ENCODE measurements around the gene PIEZO1.

Gene PIEZO1

DNA sequence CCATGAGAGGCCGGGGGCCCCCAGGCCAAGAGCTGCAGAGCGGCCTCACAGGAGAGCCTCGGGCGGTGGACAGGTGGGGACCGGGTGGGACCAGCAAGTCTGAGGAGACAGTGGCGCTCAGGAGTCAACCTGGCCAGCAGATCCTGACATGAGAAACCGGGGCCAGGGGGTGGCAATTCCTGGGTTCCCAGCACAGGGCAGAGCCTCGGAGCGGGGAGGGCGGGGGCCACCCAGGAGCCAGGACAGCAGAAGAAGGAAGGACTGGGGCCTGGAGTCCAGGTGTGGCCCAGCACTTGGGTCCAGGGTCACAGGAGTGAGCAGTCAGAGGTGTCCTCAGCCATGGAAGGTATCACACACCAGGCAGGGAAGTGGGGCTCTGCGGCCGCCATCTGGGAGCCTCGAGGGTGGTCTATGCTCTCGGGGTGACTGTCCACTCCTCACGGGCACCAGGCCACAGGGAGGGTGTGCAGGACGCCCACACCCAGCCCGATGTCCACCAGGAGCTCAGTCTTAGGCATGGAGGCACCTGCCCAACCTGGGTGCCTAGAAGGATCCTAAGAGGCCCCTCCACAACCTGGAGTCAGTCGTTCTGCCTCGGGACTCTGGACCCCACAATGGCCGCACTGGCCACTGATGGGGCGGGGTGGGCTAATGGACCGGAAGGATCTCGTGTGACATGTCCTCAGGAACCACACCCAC lies 29.1 kb downstream of the PIEZO1 start:
- no peaks in the 10 kb centered on the region for H3K9me3 Mint-ChIP-seq
- peaks cover 62% of the 10 kb centered on the region for H3K4me1 Mint-ChIP-seq (ENCODE audit: low read depth)
- peaks cover 85% of the 10 kb centered on the region for H3K36me3 Mint-ChIP-seq (ENCODE audit: low read depth)
- H3K27ac Mint-ChIP-seq: no peak overlapping the region
- intact Hi-C loops (cut with micrococcal nuclease): no loop called here
- H3K27me3 Mint-ChIP-seq: no peaks in the 10 kb centered on the region
- no peak overlapping the region for H3K4me3 Mint-ChIP-seq

DNA sequence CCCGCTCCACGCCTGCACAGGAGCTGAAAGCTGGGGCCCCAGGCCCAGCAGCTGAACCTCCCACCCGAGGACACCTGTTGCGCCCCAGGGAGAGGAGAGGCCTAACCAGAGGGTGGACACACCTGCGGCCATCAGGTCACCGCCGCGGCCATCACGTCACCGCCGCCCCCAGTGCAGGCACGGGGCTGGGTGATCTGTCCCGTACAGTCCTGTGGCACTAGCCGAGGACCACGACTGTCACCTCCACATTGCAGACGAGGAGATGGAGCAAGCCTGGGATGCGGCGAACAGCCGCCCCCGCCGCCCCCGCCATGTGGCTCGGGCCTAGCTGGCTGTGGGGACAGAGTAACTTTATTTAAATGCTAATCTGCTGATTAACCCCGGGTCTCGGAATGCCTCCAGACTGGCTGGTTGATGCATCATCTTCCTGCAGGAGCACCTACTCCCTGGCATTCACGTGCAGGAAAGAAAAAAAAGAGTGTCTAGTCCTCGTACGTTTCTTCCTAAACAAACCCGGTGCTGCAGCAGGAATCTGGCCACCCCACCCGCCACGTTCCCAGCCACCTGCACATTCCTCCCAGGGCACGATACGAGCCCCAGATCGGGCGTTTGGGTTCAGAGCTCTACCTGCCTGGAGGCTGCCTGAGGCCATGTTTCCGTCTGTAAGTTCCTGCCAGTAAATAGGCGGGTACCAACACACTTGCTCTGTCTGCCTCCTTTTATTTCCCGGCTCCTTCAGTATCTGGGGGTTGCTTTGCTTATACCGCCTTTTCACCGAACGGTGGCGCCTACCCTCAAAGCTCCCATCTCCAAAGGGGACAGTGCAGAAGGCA lies 29.9 kb downstream of the PIEZO1 start:
- no peaks in the 10 kb centered on the region for H3K27me3 Mint-ChIP-seq
- intact Hi-C loops (cut with micrococcal nuclease): no loop called here
- peaks cover 88% of the 10 kb centered on the region for H3K36me3 Mint-ChIP-seq (ENCODE audit: low read depth)
- H3K9me3 Mint-ChIP-seq: no peaks in the 10 kb centered on the region
- peaks cover 60% of the 10 kb centered on the region for H3K4me1 Mint-ChIP-seq (ENCODE audit: low read depth)
- H3K4me3 Mint-ChIP-seq: no peak overlapping the region
- no peak overlapping the region for H3K27ac Mint-ChIP-seq

DNA sequence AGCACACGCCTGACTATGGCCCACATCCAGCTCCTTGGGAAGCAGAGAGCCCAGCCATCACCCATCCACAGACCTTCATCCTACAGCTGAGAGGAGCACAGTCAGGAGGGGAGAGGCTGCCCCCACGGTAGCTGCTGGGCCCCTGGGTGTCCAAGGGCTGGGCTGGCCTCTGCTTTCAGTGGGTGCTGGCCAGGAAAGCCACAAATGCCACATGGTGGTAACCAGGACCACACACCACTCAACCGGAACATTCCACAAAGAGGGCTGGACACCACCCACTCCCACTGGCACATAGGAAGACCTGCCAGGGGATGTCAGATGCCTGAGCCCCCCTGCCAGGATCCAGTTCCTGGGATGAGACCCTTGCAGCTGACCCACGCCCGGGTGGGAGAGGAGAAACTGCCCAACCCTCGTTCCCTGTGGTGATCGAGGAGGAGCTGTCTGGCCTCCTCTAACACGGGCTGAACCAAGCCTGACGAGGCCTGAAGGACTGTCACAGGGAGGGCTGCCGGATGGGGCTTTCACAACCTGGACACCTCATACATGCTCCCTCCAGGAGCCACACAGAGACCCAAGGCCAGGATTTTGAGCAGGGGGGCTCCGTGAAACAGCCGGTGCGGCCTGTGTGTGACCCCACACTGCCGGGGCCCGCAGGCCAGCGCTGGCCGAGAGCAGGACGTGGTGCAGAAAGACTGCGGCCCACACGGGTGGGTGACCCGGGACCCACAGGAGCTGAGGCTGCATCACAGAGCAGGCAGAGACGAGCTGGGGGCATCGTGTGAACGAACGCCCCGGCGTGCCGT lies 30.7 kb downstream of the PIEZO1 start:
- no peaks in the 10 kb centered on the region for H3K9me3 Mint-ChIP-seq
- H3K36me3 Mint-ChIP-seq (ENCODE audit: low read depth): peaks cover 90% of the 10 kb centered on the region
- no peak overlapping the region for H3K4me3 Mint-ChIP-seq
- H3K27ac Mint-ChIP-seq: peak overlapping the region; percentile 29
- H3K27me3 Mint-ChIP-seq: no peaks in the 10 kb centered on the region
- intact Hi-C loops (cut with micrococcal nuclease): no loop called here
- H3K4me1 Mint-ChIP-seq (ENCODE audit: low read depth): peaks cover 52% of the 10 kb centered on the region

DNA sequence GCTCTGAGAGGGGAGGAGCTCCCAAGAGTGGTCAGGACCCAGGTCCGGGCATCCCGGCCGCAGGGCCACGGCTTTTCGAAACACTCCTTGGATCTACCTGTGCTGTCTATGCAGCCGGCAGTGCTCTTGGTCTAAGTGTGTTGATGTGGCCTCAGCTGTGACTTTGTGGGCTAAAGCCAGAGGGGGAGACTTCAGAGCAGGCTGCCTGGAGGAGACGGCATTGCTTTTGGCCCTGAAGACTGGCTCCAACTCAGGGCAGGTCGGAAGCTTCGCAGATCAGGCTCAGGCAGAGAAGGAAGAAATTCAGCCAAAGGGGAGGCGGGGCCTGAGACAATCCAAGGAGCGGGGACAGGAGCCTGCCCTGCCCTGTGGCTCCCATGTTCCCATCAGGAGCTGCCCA lies 31.4 kb downstream of the PIEZO1 start:
- Mint-ChIP-seq H3K4me3 (no peak overlapping the region), H3K27ac (peak overlapping the region; percentile 29), H3K4me1 (ENCODE audit: low read depth) (peaks cover 44% of the 10 kb centered on the region), H3K27me3 (no peaks in the 10 kb centered on the region), H3K36me3 (ENCODE audit: low read depth) (peaks cover 90% of the 10 kb centered on the region), H3K9me3 (no peaks in the 10 kb centered on the region)
- intact Hi-C loops (cut with micrococcal nuclease): no loop called here

DNA sequence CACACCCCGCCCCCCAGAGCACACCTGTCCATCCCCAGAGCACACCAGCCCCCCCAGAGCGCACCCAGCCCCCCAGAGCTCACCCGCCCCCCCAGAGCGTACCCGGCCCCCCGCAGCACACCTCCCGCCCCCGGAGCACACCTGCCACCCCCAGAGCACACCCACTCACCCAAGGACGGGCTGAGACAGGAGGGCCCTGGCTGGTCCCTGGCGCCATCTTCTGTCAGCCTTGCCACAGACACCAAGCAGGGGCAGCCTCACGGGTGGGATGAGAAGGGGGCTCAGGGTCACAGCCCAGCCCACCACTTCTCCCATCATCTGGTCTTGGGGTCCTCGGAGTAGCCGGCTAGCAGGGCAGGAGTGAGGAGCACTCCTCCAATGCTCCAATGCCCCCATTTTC lies 31.8 kb downstream of the PIEZO1 start:
- Mint-ChIP-seq H3K4me1 (ENCODE audit: low read depth) (peaks cover 42% of the 10 kb centered on the region), H3K27ac (peak overlapping the region; percentile 29), H3K36me3 (ENCODE audit: low read depth) (peaks cover 90% of the 10 kb centered on the region), H3K27me3 (no peaks in the 10 kb centered on the region), H3K4me3 (no peak overlapping the region), H3K9me3 (no peaks in the 10 kb centered on the region)
- intact Hi-C loops (cut with micrococcal nuclease): no loop called here

DNA sequence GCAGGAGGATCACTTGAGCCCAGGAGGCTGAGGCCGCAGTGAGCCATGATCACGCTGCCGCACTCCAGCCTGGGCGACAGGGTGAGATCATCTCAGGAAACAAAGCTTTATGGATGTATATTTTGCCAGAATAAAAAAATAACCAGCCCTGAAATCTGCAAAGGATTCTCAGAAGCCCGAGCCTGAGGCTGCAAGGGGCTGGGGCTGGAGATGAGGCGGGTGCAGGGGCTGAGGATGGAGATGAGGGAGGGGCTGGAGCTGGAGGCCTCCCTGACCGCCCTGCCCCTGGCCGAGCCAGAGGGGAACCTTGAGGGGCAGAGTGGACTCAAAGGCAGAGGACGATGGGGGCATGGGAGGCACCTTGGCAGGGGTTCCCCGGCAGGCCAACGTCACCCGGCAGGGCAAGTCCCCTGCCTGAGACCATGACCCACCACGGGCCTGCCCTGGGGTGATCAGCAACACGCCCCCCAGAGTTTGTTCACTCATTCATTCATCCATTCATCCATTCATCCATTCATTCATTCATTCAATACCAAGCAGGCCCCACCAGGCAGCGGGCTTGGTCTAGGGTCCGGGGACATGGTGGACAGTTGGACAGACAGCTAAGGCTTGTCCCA lies 32.5 kb downstream of the PIEZO1 start:
- intact Hi-C loops (cut with micrococcal nuclease): no loop called here
- Mint-ChIP-seq H3K36me3 (ENCODE audit: low read depth) (peaks cover 94% of the 10 kb centered on the region), H3K27ac (no peak overlapping the region), H3K27me3 (no peaks in the 10 kb centered on the region), H3K9me3 (no peaks in the 10 kb centered on the region), H3K4me3 (no peak overlapping the region), H3K4me1 (ENCODE audit: low read depth) (peaks cover 42% of the 10 kb centered on the region)

DNA sequence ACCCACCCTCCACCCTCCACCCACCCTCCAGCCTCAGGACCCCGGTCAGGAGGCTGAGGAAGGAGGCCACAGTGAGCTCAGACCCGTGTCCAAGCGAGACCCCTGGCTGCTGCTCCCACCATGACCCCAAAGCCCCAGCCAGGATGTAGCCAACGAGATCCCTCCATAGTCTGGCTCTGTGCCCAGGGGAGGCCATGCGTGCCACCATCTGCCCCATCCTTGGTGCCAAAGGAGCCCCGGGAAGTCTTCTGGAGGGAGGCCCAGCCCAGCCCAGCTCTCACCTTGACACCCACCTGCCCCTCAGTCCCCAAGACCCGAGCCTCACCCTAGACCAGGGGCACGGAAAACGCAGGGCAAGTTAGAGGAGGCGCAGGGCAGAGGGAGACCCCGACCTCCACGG lies 34.2 kb downstream of the PIEZO1 start:
- Mint-ChIP-seq H3K4me1 (ENCODE audit: low read depth) (peaks cover 46% of the 10 kb centered on the region), H3K36me3 (ENCODE audit: low read depth) (peaks cover 97% of the 10 kb centered on the region), H3K4me3 (no peak overlapping the region), H3K27me3 (no peaks in the 10 kb centered on the region), H3K9me3 (no peaks in the 10 kb centered on the region), H3K27ac (no peak overlapping the region)
- intact Hi-C loops (cut with micrococcal nuclease): no loop called here

DNA sequence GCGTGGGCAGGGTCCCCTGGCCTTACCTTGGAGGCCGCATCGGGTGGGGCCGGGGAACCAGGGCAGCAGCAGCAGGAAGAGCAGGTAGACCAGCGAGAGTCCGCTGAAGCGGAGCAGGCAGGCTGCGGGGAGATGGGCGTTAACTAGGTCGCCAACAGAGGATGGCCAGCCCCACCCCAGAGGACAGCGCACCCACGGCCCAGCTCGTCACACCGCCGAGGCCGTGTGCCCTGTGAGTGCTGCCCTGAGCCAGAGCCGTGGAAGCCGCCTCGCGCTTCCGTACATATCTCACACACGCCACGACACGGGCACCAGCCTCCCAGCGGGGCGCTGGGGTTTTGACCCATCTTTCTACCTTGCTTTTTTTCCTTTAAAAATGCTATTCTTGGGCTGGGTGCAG lies 35.7 kb downstream of the PIEZO1 start:
- intact Hi-C loops (cut with micrococcal nuclease): no loop called here
- H3K36me3 Mint-ChIP-seq (ENCODE audit: low read depth): peaks cover 95% of the 10 kb centered on the region
- no peak overlapping the region for H3K4me3 Mint-ChIP-seq
- no peaks in the 10 kb centered on the region for H3K27me3 Mint-ChIP-seq
- peaks cover 50% of the 10 kb centered on the region for H3K4me1 Mint-ChIP-seq (ENCODE audit: low read depth)
- no peaks in the 10 kb centered on the region for H3K9me3 Mint-ChIP-seq
- no peak overlapping the region for H3K27ac Mint-ChIP-seq

DNA sequence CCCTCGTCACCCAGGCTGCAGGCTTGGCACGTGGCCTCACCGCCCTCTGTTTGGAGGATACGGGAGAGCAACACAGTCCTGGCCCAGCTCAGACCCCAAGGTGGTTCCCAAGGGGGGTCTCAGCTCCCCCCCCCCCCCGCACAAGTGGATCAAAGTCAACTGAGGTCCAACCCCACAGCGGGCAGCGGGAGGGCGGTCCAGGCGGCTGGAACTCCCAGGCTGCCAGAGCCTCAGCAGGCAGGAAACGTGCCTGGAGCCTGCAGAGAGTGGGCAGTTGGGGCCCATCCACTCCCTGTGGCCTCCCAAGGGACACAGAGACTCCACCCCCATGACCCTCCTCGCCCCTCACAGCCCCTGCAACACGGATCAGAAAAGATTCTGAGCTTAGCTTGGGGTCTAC lies 36.7 kb downstream of the PIEZO1 start:
- no peaks in the 10 kb centered on the region for H3K27me3 Mint-ChIP-seq
- no peak overlapping the region for H3K27ac Mint-ChIP-seq
- no peak overlapping the region for H3K4me3 Mint-ChIP-seq
- no peaks in the 10 kb centered on the region for H3K9me3 Mint-ChIP-seq
- peaks cover 49% of the 10 kb centered on the region for H3K4me1 Mint-ChIP-seq (ENCODE audit: low read depth)
- intact Hi-C loops (cut with micrococcal nuclease): no loop called here
- peaks cover 94% of the 10 kb centered on the region for H3K36me3 Mint-ChIP-seq (ENCODE audit: low read depth)

DNA sequence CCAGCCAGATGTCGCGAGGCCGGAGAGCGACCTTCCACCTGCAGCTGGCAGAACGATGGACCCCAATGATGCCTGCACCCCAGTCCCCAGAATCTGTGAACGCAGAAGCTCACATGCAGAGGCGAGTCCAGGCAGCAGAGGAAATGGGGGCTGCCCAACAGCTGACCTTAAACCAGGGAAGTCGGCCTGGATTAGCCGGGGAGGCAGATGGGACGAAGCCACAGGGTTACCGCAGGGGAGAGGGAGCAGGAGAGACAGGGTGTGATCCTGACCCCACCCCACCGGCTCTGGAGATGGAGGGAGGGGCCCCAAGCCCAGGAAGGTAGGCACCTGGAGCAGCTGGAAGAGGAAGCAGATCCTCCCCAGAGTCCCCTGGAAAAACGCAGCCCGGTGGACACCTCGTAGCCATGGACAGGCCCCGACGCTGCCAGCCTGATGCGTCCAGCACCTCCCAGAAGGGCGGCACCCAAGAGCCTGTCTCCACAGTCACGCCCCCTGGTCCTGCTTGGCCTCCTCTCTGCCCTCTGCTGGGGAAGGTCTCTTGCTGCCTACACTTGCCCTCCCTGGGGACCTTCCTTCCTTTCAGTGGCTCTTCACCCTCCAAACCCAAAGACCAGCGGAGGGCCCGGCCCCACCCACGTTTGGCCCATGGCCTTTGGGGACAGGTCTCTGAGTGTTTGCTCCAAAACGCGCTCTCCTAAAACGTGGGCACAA lies 37.3 kb downstream of the PIEZO1 start:
- no peak overlapping the region for H3K4me3 Mint-ChIP-seq
- no peaks in the 10 kb centered on the region for H3K27me3 Mint-ChIP-seq
- no peak overlapping the region for H3K27ac Mint-ChIP-seq
- peaks cover 94% of the 10 kb centered on the region for H3K36me3 Mint-ChIP-seq (ENCODE audit: low read depth)
- no peaks in the 10 kb centered on the region for H3K9me3 Mint-ChIP-seq
- H3K4me1 Mint-ChIP-seq (ENCODE audit: low read depth): peaks cover 49% of the 10 kb centered on the region
- intact Hi-C loops (cut with micrococcal nuclease): no loop called here

DNA sequence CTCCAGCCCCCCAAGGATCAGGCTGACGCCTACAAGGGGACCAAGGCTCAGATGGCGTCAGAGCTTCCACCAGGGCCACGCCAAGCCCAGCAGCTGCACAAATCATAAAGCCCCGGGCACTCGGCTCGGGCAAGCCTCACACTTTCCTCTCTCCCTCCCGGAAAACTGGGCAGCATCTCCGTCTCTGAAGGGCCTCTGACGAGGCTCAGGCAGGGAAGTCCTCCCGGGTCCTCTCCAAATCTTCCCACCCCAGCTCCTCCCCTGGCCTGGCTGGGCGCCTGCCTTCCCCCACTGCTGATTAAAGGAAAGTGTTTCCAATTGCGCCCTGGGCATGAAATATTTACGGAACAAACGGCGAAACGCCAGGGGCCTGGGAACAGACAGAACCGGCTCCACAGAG lies 38.5 kb downstream of the PIEZO1 start:
- Mint-ChIP-seq H3K4me3 (no peak overlapping the region), H3K4me1 (ENCODE audit: low read depth) (peaks cover 49% of the 10 kb centered on the region), H3K36me3 (ENCODE audit: low read depth) (peaks cover 94% of the 10 kb centered on the region), H3K27me3 (no peaks in the 10 kb centered on the region), H3K9me3 (no peaks in the 10 kb centered on the region), H3K27ac (no peak overlapping the region)
- intact Hi-C loops (cut with micrococcal nuclease): no loop called here

DNA sequence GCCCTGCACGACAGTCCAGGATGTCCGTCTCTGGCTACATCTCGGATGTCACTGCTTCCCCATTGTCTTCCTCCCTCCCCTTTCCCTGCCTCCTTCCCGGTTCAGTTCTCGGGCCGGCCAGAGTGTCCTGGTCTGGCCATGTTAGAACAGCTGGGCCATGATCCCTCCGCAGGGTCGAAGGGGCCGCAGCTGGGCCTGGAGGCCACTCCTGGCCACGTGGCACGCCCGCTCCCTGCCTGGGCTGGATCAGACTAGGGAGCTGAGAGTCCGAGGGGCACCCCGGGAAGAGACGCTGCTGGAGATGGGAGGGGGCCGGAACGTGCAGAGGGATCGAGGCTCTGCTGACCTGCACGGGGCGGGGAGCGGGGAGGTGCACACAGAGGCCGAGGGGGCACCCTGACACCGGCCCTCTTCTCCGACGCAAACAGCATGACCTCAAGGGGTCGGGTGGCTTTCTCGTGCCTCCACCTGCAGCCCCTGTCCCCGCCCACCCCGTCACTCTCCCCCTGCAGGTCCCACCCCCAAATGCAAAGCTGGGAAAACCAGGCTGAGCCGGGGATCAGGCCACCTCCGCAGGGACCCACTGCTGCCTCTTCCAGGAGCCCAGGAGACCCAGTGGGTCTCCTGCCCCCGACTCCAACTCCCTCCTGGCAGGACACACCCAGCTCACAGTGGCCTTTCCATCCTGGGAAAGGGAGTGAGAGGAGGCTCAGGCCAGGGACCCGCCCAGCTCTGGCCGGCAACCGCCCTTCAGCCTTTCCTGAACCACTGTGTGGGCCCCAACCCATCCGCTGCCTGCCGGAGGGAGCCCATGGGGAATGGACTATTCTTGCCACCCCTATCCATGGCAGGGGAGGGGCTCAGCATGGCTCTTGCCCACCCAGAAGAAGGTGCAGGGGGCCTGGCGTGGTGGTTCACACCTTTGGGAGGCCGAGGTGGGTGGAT lies 40.2 kb downstream of the PIEZO1 start:
- Mint-ChIP-seq H3K27me3 (no peaks in the 10 kb centered on the region), H3K9me3 (no peaks in the 10 kb centered on the region), H3K4me3 (no peak overlapping the region), H3K36me3 (ENCODE audit: low read depth) (peaks cover 94% of the 10 kb centered on the region), H3K4me1 (ENCODE audit: low read depth) (peaks cover 44% of the 10 kb centered on the region), H3K27ac (no peak overlapping the region)
- intact Hi-C loops (cut with micrococcal nuclease): no loop called here

All from dendritic cell treated with granulocyte-macrophage colony-stimulating factor and Interleukin-4, amounts not matched to agents 40 ng/mL and 50 ng/mL, for 4 days (primary cell).